H1 (cell line): ENCODE results near the gene RNF208. TPM values are rescaled to one million over a fixed set of nuclear protein-coding genes. Genes with fewer than 3 reads are reported as not detected.

ENCODE experiments used
- CTCF ChIA-PET: fragments of 300-600 bp; sonication (Branson Sonifier 250); formaldehyde crosslinking; loops from one replicate; lab custom pipeline; 2021; ENCODE audit not compliant: partially characterized antibody; lab: Charles Lee
- POLR2A ChIA-PET: fragments of 300-600 bp; sonication (Branson Sonifier 250); formaldehyde crosslinking; loops from one replicate; lab custom pipeline; 2021; ENCODE audit warnings: inconsistent platforms; ENCODE audit not compliant: partially characterized antibody; lab: Charles Lee
- DNase-seq, 2 experiments: peaks; one replicate each; pipeline versions ENCODE4 v3.0.0 to v3.0.0-alpha.2; 2010 to 2022; ENCODE audit warnings: low spot score in 2 of 2, low read depth in 1 of 2, mixed read lengths in 1 of 2
- FAIRE-seq: peaks from 2 replicates; lab custom pipeline; 2011; peaks lifted over from hg19 to GRCh38; lab: Jason Lieb, UNC
- H2AFZ ChIP-seq: 2 replicates; pipeline ENCODE4 v1.8.1; 2012; ENCODE audit warnings: low read length, inconsistent platforms
- H2AK5ac ChIP-seq: 2 replicates; pipeline ENCODE4 v1.6.1; 2013; ENCODE audit warnings: low read depth, low read length
- H2BK120ac ChIP-seq: replicated peaks from 2 replicates; pipeline ENCODE3; 2013; ENCODE audit warnings: low read depth, low read length, inconsistent platforms
- H2BK12ac ChIP-seq: 2 replicates; pipeline ENCODE4 v1.6.1; 2013; ENCODE audit warnings: low read depth, low read length
- H2BK15ac ChIP-seq: 2 replicates; pipeline ENCODE4 v1.6.1; 2013; ENCODE audit warnings: low read length
- H2BK20ac ChIP-seq: 2 replicates; pipeline ENCODE4 v1.6.1; 2013; ENCODE audit warnings: low read length
- H2BK5ac ChIP-seq: 2 replicates; pipeline ENCODE4 v1.6.1; 2013; ENCODE audit warnings: low read depth, low read length
- H3K14ac ChIP-seq: 2 replicates; pipeline ENCODE4 v1.6.1; 2013; ENCODE audit warnings: inconsistent platforms; ENCODE audit not compliant: insufficient read length
- H3K18ac ChIP-seq: 2 replicates; pipeline ENCODE4 v1.6.1; 2013; ENCODE audit warnings: low read length; ENCODE audit errors: extremely low read depth
- H3K23ac ChIP-seq: 2 replicates; pipeline ENCODE4 v1.6.1; 2013; ENCODE audit warnings: inconsistent platforms; ENCODE audit not compliant: insufficient read length
- H3K23me2 ChIP-seq: 2 replicates; pipeline ENCODE4 v1.6.1; 2013; ENCODE audit warnings: low read depth, low read length
- H3K27ac ChIP-seq: 2 replicates; pipeline ENCODE4 v1.6.1; 2011; ENCODE audit warnings: low read depth, low read length, inconsistent platforms
- H3K27me3 ChIP-seq, 4 experiments: replicated peaks in 1 of 4; 1 replicate in 1 of 4; 2 replicates in 3 of 4; pipeline versions ENCODE4 v1.6.1 to v1.8.1; 2011 to 2013; ENCODE audit warnings: low read length in 3 of 4, mild to moderate bottlenecking in 3 of 4, inconsistent platforms in 2 of 4, mixed read lengths in 2 of 4, moderate library complexity in 1 of 4; ENCODE audit not compliant: control insufficient read depth in 3 of 4, insufficient read depth in 3 of 4; ENCODE audit errors: extremely low read depth in 1 of 4
- H3K36me3 ChIP-seq, 4 experiments: 2 replicates each; pipeline versions ENCODE4 v1.6.1 to v1.8.1; 2011 to 2013; ENCODE audit warnings: mild to moderate bottlenecking in 4 of 4, low read length in 3 of 4, moderate library complexity in 2 of 4, control low read depth in 1 of 4, inconsistent platforms in 1 of 4; ENCODE audit not compliant: insufficient read depth in 4 of 4, control insufficient read depth in 2 of 4
- H3K4ac ChIP-seq: replicated peaks from 2 replicates; pipeline ENCODE3; 2013; ENCODE audit warnings: low read length, low read depth, mixed read lengths, inconsistent platforms; ENCODE audit not compliant: insufficient read length
- H3K4me1 ChIP-seq, 4 experiments: replicated peaks in 1 of 4; 1 replicate in 1 of 4; 2 replicates in 3 of 4; pipeline versions ENCODE4 v1.6.1 to v1.8.1; 2011 to 2013; ENCODE audit warnings: low read length in 3 of 4, inconsistent platforms in 2 of 4, mixed read lengths in 1 of 4; ENCODE audit not compliant: insufficient read depth in 4 of 4, control insufficient read depth in 3 of 4
- H3K4me2 ChIP-seq, 2 experiments: 2 replicates each; pipeline versions ENCODE4 v1.6.1 to v1.8.1; 2011 to 2013; ENCODE audit warnings: low read depth in 2 of 2, low read length in 2 of 2, control low read depth in 1 of 2, inconsistent platforms in 1 of 2, mild to moderate bottlenecking in 1 of 2; ENCODE audit not compliant: insufficient read depth in 1 of 2
- H3K4me3 ChIP-seq, 4 experiments: fragments of 200-600, 300-600 bp in 1 of 4; sonication (generic), shearing (Covaris generic), sonication (Bioruptor Twin) in 1 of 4; 2 replicates each; pipeline versions ENCODE4 v1.5.1 to v1.8.1; 2011 to 2016; ENCODE audit warnings: low read length in 4 of 4, low read depth in 3 of 4, control low read depth in 2 of 4, inconsistent platforms in 2 of 4, mild to moderate bottlenecking in 2 of 4, mixed read lengths in 1 of 4, moderate library complexity in 1 of 4; ENCODE audit not compliant: insufficient read depth in 2 of 4; ENCODE audit errors: extremely low read depth in 1 of 4
- H3K56ac ChIP-seq: replicated peaks from 2 replicates; pipeline ENCODE3; 2013; ENCODE audit warnings: low read depth, mild to moderate bottlenecking, mixed read lengths, low read length, inconsistent platforms; ENCODE audit not compliant: insufficient read length
- H3K79me1 ChIP-seq: 2 replicates; pipeline ENCODE4 v1.6.1; 2013; ENCODE audit warnings: low read depth, low read length, control low read depth
- H3K79me2 ChIP-seq, 2 experiments: 2 replicates each; pipeline versions ENCODE4 v1.6.1 to v1.8.1; 2012 to 2013; ENCODE audit warnings: low read length in 2 of 2, mild to moderate bottlenecking in 2 of 2, inconsistent platforms in 1 of 2; ENCODE audit not compliant: insufficient read depth in 2 of 2, control insufficient read depth in 1 of 2
- H3K9ac ChIP-seq, 4 experiments: replicated peaks in 1 of 4; 1 replicate in 1 of 4; 2 replicates in 3 of 4; pipeline versions ENCODE4 v1.6.1 to v1.8.1; 2011 to 2013; ENCODE audit warnings: low read depth in 3 of 4, low read length in 3 of 4, control low read depth in 2 of 4, mild to moderate bottlenecking in 2 of 4, moderate library complexity in 2 of 4, inconsistent platforms in 1 of 4; ENCODE audit errors: extremely low read depth in 1 of 4
- H3K9me3 ChIP-seq, 2 experiments: 2 replicates each; pipeline versions ENCODE4 v1.6.1 to v1.8.1; 2012 to 2013; ENCODE audit warnings: mild to moderate bottlenecking in 2 of 2, moderate library complexity in 2 of 2, control low read depth in 1 of 2, inconsistent platforms in 1 of 2, low read depth in 1 of 2, low read length in 1 of 2, mixed read lengths in 1 of 2; ENCODE audit not compliant: insufficient read depth in 2 of 2
- H4K20me1 ChIP-seq, 2 experiments: replicated peaks in 1 of 2; 2 replicates each; pipeline versions ENCODE3 to v1.8.1; 2011 to 2013; ENCODE audit warnings: inconsistent platforms in 2 of 2, low read length in 2 of 2, mild to moderate bottlenecking in 1 of 2; ENCODE audit not compliant: insufficient read depth in 2 of 2, control insufficient read depth in 1 of 2
- H4K5ac ChIP-seq: 2 replicates; pipeline ENCODE4 v1.6.1; 2013; ENCODE audit warnings: low read length, low read depth, mixed read lengths, inconsistent platforms; ENCODE audit not compliant: insufficient read length
- H4K8ac ChIP-seq: 2 replicates; pipeline ENCODE4 v1.8.0; 2013; ENCODE audit warnings: mild to moderate bottlenecking, moderate library complexity, low read length, inconsistent platforms; ENCODE audit not compliant: insufficient read depth; ENCODE audit errors: extremely low read depth
- H4K91ac ChIP-seq: replicated peaks from 2 replicates; pipeline ENCODE3; 2013; ENCODE audit warnings: low read length, mixed read lengths, inconsistent platforms; ENCODE audit not compliant: insufficient read length
- CBX8 ChIP-seq: fragments of 300-800, 300-1000 bp; sonication (generic); IDR thresholded peaks from 2 replicates; pipeline ENCODE4 v1.7.1; 2016; ENCODE audit warnings: low read depth, low read length, borderline replicate concordance
- GABPA ChIP-seq: IDR thresholded peaks from 2 replicates; pipeline ENCODE4 v1.6.1; 2011; ENCODE audit warnings: mild to moderate bottlenecking, low read length, moderate library complexity, borderline replicate concordance; ENCODE audit not compliant: insufficient read depth
- HDAC6 ChIP-seq: IDR thresholded peaks from one replicate; pipeline ENCODE4 v1.7.1; 2012; ENCODE audit warnings: low read depth, mild to moderate bottlenecking, inconsistent platforms, low read length, moderate library complexity
- KDM5A ChIP-seq: fragments of 200-600 bp; IDR thresholded peaks from 2 replicates; pipeline ENCODE4 v1.7.1; 2012; ENCODE audit warnings: mild to moderate bottlenecking, low read length, inconsistent platforms, mixed read lengths
- PHF8 ChIP-seq: fragments of 200-600 bp; sonication (generic); conservative IDR thresholded peaks from 2 replicates; pipeline ENCODE4 v1.7.1; 2012; ENCODE audit warnings: low read depth, mild to moderate bottlenecking, inconsistent platforms, low read length, moderate library complexity
- POLR2A ChIP-seq, 2 experiments: IDR thresholded peaks; 1 replicate in 1 of 2; 2 replicates in 1 of 2; pipeline ENCODE4 v1.6.1; 2011; ENCODE audit warnings: low read depth in 2 of 2, low read length in 2 of 2, mild to moderate bottlenecking in 2 of 2; ENCODE audit errors: control extremely low read depth in 1 of 2
- RXRA ChIP-seq: IDR thresholded peaks from 2 replicates; pipeline ENCODE4 v1.6.1; 2011; ENCODE audit warnings: low read depth, mild to moderate bottlenecking, low read length, moderate library complexity; ENCODE audit not compliant: insufficient read depth
- SAP30 ChIP-seq: fragments of 300-600 bp; sonication (generic); IDR thresholded peaks from 2 replicates; pipeline ENCODE4 v1.7.1; 2012; ENCODE audit warnings: low read length, moderate library complexity, mild to moderate bottlenecking, inconsistent platforms; ENCODE audit not compliant: insufficient read depth, insufficient replicate concordance
- TBP ChIP-seq: IDR thresholded peaks from 2 replicates; pipeline ENCODE4 v1.6.1; 2011; ENCODE audit warnings: low read depth, low read length, improper control_type of control experiment
- YY1 ChIP-seq: IDR thresholded peaks from 2 replicates; pipeline ENCODE4 v1.6.1; 2011; ENCODE audit warnings: low read depth, mild to moderate bottlenecking, low read length
- WGBS, 2 experiments: shearing (Covaris generic) in 1 of 2; methylation state at CpG; one replicate each; pipeline versions ENCODE4 v1.1.6 to v1.1.7; 2013 to 2015; ENCODE audit warnings: low lambda C conversion rate in 2 of 2, mixed read lengths in 2 of 2, inconsistent platforms in 1 of 2, low coverage in 1 of 2, missing lambda C conversion rate in 1 of 2; ENCODE audit not compliant: insufficient replicate concordance in 2 of 2, insufficient coverage in 1 of 2, insufficient read length in 1 of 2; ENCODE audit errors: extremely low coverage in 1 of 2, missing lambda C conversion rate in 1 of 2; 5-methylcytosine and 5-hydroxymethylcytosine counted together
- polyA plus RNA-seq, 7 experiments: library from polyadenylated mRNA; depleted of rRNA in 3 of 7; stranded (reverse) in 5 of 7; unstranded in 2 of 7; fragments of >200 nt in 5 of 7; fragments of 200-250 nt in 2 of 7; gene quantifications; 1 replicate in 5 of 7; 2 replicates in 1 of 7; 4 replicates in 1 of 7; pipeline versions ENCODE4 v1.2.1 to v1.2.3, GENCODE V29; 2011 to 2013; ENCODE audit warnings: missing spikeins in 2 of 7, mixed read lengths in 2 of 7
- total RNA-seq: library from RNA; stranded (reverse); fragmentation: NEBNext Ultra II Directional; extraction: Animal tissue kit (Norgen Biotek cat#: 25700); gene quantifications from 2 replicates; pipeline ENCODE4 v1.2.1, GENCODE V29; 2021

Gene RNF208
- total and polyA plus RNA-seq, 2 of the 8 experiments (the other 6 are each of a cell fraction or from before 2014, with no cell fraction given) = 2.7 to 7.7 TPM

DNA sequence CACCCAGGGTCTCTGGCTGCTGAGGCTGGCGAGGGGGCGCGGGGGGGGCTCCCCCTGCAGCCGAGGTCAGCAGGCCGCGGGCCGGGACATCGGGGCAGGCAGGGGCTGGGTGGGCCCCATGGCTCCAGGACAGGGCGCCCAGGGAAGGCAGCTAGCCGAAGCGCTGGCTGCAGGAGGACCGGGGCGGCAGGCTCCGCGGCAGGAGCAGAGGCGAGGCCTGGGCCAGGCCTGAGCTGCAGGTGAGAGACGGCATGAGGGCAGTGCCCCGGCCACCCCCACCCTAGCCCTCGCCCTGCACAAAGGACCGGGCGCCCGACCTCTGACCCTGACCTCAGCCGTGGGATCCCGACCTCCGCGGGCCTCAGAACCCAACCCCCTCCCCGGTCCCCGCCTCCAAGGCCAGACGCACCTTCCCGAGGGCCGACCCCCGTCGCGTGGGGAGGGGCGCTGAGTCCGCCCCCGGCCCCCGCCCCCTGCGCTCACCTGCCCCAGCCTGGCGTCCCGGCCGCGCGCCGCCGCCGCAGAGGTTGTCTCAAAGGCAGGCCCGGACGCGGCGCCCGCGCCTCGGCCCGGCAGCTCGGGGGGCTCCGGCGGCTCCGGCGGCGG is 431 bp downstream of the RNF208 start:
- DNase-seq = peak in 1 of 2 experiments; percentile 77

More for the DNA sequence above, 431 bp downstream of the RNF208 start:
- H3K9ac ChIP-seq = no peak overlapping the region
- no peak overlapping the region; the same call in 1 of the 2 replicates for H4K8ac ChIP-seq
- peak overlapping the region; percentile 87 for H3K18ac ChIP-seq
- H2BK5ac ChIP-seq = no peak overlapping the region; the same call in 1 of the 2 replicates
- peaks cover 18% of the 10 kb centered on the region; the same call in 1 of the 2 replicates for H3K23me2 ChIP-seq
- H3K79me2 ChIP-seq = no peaks in the 10 kb centered on the region
- no peak overlapping the region for H2BK12ac ChIP-seq
- no peak overlapping the region for H3K4ac ChIP-seq
- no peak overlapping the region for H3K23ac ChIP-seq
- no peak overlapping the region for H2BK15ac ChIP-seq
- H4K5ac ChIP-seq = no peak overlapping the region
- H3K4me2 ChIP-seq = peak overlapping the region; percentile 77 to 82
- peak overlapping the region; percentile 32 to 67 (median 48) for H3K4me3 ChIP-seq
- no peaks in the 10 kb centered on the region; a peak in 2 of 7 replicates for H3K27me3 ChIP-seq
- H4K20me1 ChIP-seq = peaks cover 0 to 7% of the 10 kb centered on the region in 2 experiments
- ChIA-PET POLR2A (interaction anchor here (1.1 to 69.9 kb wide), 4 partner anchors 14 to 82 kb away, joined by 3 to 1462 read pairs (median 106); partner anchors contain the start of genes ANAPC2, NDOR1, NELFB and SSNA1), CTCF (interaction anchor here (0.6 to 20.2 kb wide), 8 partner anchors 11 to 196 kb away, joined by 3 to 204 read pairs (median 4); partner anchors contain the start of genes ANAPC2, SSNA1 and TUBB4B)
- H2BK120ac ChIP-seq = no peak overlapping the region
- no peaks in the 10 kb centered on the region for H3K79me1 ChIP-seq
- TF ChIP-seq SAP30 (no peak), KDM5A (no peak), TBP (no peak), YY1 (no peak), PHF8 (0 out of 2 replicates have a peak, but pooled peaks have one; percentile 10), RXRA (no peak), GABPA (peak; percentile 59), HDAC6 (no peak), CBX8 (no peak), POLR2A (IDR thresholded peaks at IDR 0.05; ENCODE audit: control extremely low read depth in 1 of 2, low read depth in 2 of 2, low read length in 2 of 2) (no peak)
- H2AFZ ChIP-seq = no peak overlapping the region
- H3K56ac ChIP-seq = no peak overlapping the region
- no peak overlapping the region for H3K27ac ChIP-seq
- FAIRE-seq = no peak
- no peak overlapping the region for H2BK20ac ChIP-seq
- peaks cover 0 to 18% (median 12%) of the 10 kb centered on the region in 4 experiments; a peak in 5 of 7 replicates for H3K4me1 ChIP-seq
- H3K36me3 ChIP-seq = peaks cover 0 to 2% (median 0%) of the 10 kb centered on the region in 4 experiments; a peak in 2 of 8 replicates
- no peak overlapping the region for H3K14ac ChIP-seq
- WGBS, 2 experiments = no CpG with 5 or more reads among the region's 61 CpGs
- no peak overlapping the region for H4K91ac ChIP-seq
- no peak overlapping the region for H2AK5ac ChIP-seq
- H3K9me3 ChIP-seq = no peaks in the 10 kb centered on the region
